ENCODE results near the gene ZBTB21.
A peak's percentile ranks its signal among the peaks of the same experiment; 100 is the strongest.

ZBTB21 gene

DNA sequence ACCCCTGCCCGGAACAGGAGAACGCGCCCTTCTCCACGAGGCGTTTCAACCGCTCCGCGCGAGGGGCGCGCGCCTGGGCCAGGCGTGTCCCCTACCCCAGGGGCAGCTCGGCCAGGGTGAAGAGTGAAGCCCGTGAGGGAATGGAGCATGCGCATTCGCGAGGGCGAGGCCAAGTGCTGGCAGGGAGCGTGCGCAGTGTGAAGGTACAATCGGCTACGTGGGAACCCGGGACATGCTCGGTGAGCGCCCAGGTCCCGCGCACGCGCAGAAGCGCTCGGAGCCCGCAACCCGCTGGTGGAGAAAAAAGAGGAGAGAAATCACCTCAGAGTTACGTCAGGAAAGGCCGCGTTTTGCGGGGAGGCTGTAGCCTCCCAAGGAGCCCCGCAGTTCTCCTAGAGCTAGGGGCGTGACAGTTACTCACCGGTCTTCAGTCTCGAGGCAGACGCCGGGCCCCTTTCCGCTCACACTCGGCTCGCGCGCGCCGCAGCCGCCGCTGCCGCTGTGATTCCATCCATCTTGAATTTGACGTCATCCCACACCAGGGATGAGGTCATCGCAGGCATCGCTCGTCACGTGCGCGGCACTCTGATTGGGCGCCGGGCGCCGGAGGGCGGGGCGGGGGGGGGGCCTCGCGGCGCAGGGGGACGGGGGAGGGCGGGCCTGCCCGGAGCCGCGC is at the start of gene ZBTB21:
Gene ZBTB21 (minus strand): TSS at position 530 of the 676 bp plus-strand sequence. CDS start 16,265 bp downstream, outside the sequence.
- DNase-seq, result peak; percentile 95

GRCh38 chr21:42059721-42060120 is 49.6 kb upstream of the ZBTB21 start:
- DNase-seq, result no peak

GRCh38 chr21:42059141-42059540 is 49.0 kb upstream of the ZBTB21 start:
- DNase-seq, result no peak

DNA sequence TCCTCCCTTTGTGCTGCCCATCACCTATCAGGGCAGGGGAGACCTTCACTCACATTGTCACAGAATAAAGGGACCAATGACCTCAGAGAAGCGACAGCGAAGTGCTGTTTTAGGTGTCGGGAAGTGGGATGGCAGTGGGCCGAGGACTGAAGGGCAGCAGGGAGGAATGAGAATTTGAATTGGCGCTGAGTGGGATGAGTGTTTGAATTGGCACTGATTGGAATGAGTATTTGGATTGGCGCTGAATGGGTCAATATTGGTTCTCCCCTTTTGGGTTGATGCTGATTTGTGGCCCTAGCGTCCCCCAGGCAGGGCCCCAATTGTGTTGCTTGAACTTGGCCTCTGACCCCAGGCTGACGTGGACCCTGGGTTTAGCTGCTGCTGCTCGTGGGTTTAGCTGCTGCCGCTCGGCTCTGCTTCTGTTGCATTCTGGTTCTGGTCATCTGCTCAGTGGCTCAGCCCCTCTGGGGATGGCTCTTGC is 48.5 kb upstream of the ZBTB21 start:
- DNase-seq, result no peak

DNA sequence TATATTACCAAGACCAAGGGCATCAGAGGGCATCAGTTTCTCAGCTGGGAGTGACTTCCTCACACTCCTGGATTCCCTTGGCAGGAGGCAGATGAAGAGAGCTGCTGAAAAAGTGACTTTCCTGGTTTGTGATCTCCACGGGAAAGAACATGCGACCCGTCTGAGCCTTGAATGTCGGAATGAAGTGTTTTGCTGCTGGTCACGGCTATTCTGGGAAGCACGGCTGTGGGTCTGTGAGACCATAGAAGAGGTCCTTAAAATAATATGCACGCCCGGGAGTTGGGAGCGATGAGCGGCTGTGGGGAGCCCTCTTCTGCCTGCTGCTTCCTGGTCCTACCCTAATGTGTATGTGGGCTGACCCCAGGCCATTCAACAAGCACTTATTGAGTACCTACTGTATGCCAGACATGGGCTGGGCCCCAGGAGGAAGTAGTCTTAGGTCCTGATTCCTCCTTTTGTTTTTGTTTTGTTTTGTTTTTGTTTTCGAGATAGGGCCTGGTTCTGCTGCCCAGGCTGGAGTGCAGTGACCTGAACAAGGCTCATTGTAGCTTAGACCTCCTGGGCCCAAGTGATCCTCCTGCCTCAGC is 47.8 kb upstream of the ZBTB21 start:
- DNase-seq, result no peak

DNA sequence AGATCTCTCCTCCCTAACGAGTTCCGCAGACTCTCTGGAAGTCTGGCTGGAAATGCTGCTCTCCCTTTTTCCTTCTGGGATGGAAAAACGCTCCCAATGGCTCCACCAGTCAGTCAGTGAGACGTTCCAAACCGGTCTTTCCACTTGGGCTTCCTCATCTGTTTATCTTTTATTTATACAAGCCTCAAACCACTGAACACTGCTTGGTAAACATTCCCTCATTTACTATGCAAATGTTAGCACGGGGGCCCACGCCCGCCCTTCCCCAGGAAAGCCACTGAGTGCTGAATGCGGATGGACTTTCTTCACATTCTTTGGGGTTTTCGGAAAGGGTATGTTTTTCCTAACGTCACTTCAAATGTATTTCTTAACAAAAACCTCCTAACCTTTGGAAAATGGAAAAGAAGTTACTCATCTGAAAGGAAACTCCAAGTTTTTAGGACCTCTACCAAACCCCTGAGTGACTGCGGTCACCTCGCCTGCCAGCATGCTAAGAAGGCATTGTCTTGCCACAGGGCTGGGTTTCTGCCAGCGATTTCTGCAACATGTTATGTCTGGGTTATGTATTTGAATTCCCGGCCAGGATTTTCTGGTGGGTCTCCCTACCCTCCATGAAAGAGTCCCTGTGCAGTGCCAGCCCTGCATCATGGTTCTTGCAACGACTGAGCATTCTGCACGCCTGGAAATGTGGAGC is 47.0 kb upstream of the ZBTB21 start:
- DNase-seq, result peak; percentile 35

- peak; percentile 52 for DNase-seq
These were observed 46.3 kb upstream of the ZBTB21 start for GRCh38 chr21:42056468-42056867.

DNA sequence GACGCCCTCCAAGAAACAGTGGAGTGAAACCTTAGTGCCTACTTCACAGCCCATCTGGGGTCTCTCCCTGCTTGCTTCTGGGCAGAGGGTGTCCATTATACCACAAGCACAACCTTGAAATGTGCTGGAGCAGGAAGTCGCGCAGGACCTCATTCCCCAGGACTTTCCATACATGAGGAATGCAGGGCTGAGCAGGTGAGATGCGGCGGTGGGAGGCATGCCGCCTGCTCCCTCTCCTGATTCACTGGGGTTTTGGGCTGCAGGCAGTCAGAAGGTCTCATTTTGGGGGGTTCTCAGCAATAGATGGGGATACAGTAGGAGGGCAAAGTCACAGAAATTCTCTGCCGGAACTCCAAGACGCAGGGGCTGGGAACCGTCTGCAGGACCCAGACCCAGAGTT is 45.3 kb upstream of the ZBTB21 start:
- DNase-seq, result no peak

GRCh38 chr21:42051788-42052187 is 41.6 kb upstream of the ZBTB21 start:
- DNase-seq, result no peak

- no peak for DNase-seq
These were observed 39.6 kb upstream of the ZBTB21 start for GRCh38 chr21:42049578-42050430.

GRCh38 chr21:42048870-42049577 is 38.9 kb upstream of the ZBTB21 start:
- no peak for DNase-seq

- no peak for DNase-seq
These were observed 37.9 kb upstream of the ZBTB21 start for GRCh38 chr21:42047821-42048613.

- no peak for DNase-seq
These were observed 34.8 kb upstream of the ZBTB21 start for GRCh38 chr21:42044871-42045495.

DNA sequence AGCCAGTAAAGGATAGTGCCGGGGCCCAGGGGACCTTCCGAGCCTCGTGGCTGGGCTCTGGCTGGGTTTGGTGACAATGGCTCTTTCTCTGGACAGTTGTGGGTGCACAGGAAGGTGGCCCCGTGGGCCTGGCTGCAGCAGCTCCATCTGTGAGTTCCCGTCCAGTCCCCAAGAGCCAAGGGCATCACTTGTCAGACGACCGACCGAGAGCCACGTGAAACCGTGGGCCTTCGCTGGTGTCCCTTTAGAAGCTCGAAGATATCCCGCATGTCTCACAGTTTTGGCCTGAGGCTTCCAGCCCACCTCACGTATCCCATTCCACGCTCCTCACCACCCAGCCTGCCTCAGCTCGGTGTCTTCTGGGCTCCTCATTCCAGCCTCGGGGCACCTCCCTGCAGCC is 33.8 kb upstream of the ZBTB21 start:
- DNase-seq, result no peak

DNA sequence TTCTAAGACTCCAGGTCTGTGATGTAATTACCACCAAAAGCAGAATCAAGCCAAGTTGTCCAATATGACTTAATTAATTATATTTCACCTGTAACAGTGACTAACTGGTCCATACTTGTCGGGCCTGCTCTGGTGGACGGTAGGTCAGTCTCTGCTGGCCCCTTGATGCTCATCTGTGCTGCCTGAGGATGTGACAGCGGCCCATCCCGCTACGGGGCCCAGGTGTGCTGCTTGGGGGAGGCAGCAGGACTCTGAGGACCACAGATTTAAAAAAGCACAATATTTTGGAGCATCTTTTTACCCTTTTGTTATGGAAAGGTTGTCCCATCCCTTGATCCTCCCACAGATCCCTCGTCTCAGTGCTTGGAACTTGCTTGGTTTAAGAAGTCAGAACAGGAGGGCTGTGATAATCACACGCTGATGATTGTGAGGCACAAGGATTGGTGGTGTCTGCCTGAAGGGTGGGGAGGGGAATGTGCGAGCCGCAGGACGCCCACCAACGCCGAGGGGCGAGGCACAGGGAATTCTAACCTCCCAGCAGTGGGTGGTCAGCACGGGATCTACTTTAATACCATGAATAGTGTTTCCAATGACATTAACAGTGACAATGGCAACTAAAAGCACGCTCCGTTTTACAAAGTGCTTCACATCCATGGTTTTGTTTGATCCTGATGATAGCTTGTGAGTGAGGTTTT is 33.2 kb upstream of the ZBTB21 start:
- DNase-seq, result no peak

- no peak for DNase-seq
These were observed 32.5 kb upstream of the ZBTB21 start for GRCh38 chr21:42042651-42043050.

DNA sequence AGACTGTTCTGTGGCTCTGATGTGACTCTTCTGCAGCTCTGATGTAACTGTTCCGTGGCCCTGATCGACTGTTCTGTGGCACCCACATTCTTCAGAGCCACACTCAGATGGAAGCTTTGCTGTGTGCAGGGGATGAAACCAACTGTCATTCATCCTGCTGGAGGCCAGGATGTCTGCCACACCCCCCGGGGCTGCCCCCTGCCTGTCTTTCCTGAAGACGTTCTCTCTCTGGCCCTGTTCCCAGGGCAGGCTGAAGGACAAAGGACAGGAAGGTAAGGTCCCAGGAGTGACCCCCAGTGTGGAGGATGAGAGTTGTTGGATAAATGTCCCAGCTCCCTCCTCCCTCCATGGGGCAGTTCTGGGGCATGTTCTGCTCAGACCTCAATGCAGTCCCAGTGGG is 31.6 kb upstream of the ZBTB21 start:
- no peak for DNase-seq

DNA sequence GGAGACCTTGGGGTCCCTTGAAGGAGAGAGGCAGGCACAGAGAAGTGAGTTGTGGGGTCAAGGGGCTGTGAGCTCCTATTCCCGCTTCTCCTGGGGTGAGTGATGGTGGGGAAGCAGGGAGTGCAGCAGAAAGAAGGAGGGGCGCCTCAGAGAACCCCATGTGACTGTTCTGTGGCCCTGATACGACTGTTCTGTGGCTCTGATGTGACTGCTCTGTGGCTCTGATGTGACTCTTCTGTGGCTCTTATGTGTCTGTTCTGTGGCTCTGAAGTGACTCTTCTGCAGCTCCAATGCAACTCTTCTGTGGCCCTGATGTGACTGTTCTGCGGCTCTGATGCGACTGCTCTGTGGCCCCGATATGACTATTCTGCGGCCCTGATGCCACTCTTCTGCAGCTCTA is 31.1 kb upstream of the ZBTB21 start:
- DNase-seq, result no peak

DNA sequence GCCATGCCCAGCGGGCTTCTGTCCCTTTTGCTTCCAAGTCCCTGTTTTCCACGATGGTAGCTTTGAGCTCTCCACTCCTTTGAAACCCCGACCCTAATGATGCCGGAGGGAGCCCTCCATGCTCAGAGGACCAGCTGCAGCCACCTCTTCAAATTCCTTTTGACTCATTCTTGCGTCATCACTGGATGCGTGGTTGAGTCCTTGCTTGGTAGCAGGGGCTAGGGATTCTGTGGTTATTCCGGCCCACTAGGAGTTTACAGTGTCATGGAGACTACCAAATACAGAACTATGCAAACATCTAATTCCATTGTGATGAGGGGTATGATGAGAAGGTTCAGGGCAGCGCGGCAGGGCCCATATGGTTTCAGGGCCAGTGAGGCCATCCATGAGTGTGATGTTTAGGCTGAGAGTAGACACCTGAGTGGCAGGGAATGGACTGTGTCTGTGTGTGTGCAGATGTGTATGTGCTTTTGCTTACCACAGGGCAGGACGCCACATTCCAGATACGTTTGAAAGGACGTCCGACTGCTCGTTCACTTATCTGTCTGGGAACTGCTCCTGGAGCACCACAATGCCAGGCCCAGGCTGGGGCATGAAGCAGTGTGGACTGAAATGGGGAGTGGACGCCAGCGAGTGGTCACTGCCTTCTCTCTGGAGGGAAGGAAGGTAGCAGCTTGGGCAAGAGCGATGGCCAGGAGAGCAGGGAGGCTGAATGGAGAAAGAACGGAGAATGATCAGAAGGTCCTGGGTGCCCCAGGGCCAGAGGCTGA is 30.4 kb upstream of the ZBTB21 start:
- no peak for DNase-seq

DNA sequence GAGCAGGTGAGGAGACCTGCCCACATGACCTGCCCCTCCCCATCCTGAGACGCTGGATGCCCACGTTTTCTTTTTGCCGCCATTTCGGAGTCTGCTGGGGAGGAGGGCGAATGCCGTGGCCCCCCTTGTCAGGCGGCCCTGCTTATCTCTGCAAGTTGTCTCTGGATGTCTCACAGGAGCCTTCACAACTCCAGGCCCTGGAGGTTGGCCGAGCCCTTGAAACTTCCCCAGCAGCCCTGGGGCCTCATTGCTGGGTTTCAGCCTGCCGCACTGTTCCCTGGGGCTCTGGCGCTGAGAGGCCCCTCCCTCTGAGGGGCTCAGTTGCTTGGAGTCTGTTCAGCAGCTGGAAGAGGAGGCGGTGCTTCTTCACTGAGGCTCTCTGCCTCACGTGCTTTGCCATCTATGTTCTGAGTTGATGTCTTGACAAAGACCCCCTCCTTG is 29.8 kb upstream of the ZBTB21 start:
- no peak for DNase-seq
